22Rv1 (cell line): ENCODE data around the gene CTAG1A.

Experiments used
- CTCF ChIP-seq: fragments of 450-650 bp; IDR thresholded peaks from 2 replicates; pipeline ENCODE4 v1.5.1; 2017; ENCODE audit warnings: mild to moderate bottlenecking
- ZFX ChIP-seq: fragments of 450-650 bp; IDR thresholded peaks from 2 replicates; pipeline ENCODE4 v1.6.1; 2017; ENCODE audit warnings: antibody characterized with exemption, borderline replicate concordance

- TF ChIP-seq CTCF (no peak), ZFX (no peak)
Observed at GRCh38 chrX:154541589-154541895, 43.4 kb upstream of the CTAG1A start.
